Glutamatergic neuron (in vitro differentiated cells): ENCODE results near the gene ZCCHC24. TPM values are rescaled to one million over a fixed set of nuclear protein-coding genes. Genes with fewer than 3 reads are reported as not detected.

ENCODE experiments used
- DNase-seq: peaks from one replicate; pipeline ENCODE4 v3.0.0; 2022
- H3K27ac Mint-ChIP-seq: one replicate; pipeline ENCODE4 v1.8.0; 2020; ENCODE audit warnings: mild to moderate bottlenecking, mixed read lengths, inconsistent platforms; ENCODE audit not compliant: unreplicated experiment
- H3K27me3 Mint-ChIP-seq: one replicate; pipeline ENCODE4 v1.8.0; 2020; ENCODE audit warnings: mild to moderate bottlenecking, moderate library complexity, mixed read lengths, inconsistent platforms; ENCODE audit not compliant: unreplicated experiment
- H3K36me3 Mint-ChIP-seq: one replicate; pipeline ENCODE4 v1.8.0; 2020; ENCODE audit warnings: mild to moderate bottlenecking, mixed read lengths, inconsistent platforms; ENCODE audit not compliant: unreplicated experiment
- H3K4me1 Mint-ChIP-seq: one replicate; pipeline ENCODE4 v1.8.0; 2020; ENCODE audit warnings: mild to moderate bottlenecking, low read depth, mixed read lengths, inconsistent platforms; ENCODE audit not compliant: unreplicated experiment
- H3K4me3 Mint-ChIP-seq: one replicate; pipeline ENCODE4 v1.8.0; 2020; ENCODE audit warnings: mild to moderate bottlenecking, mixed read lengths, inconsistent platforms; ENCODE audit not compliant: unreplicated experiment
- H3K9me3 Mint-ChIP-seq: one replicate; pipeline ENCODE4 v1.8.0; 2020; ENCODE audit warnings: mild to moderate bottlenecking, moderate library complexity, mixed read lengths, inconsistent platforms; ENCODE audit not compliant: unreplicated experiment
- CTCF ChIP-seq: fragments of 200-600 bp; sonication (generic); IDR thresholded peaks from one replicate; pipeline ENCODE4 v1.5.0; 2021; ENCODE audit not compliant: partially characterized antibody, unreplicated experiment
- total RNA-seq: library from RNA; stranded (reverse); fragmentation: NEBNext Ultra II Directional; extraction: Animal tissue kit (Norgen Biotek cat#: 25700); gene quantifications from one replicate; pipeline ENCODE4 v1.2.1, GENCODE V29; 2021; ENCODE audit not compliant: unreplicated experiment

The ZCCHC24 gene
- total RNA-seq, 1 donor from 2014 or later: 3.0 TPM

GRCh38 chr10:79470096-79470495, 24.7 kb upstream of the ZCCHC24 start:
- Mint-ChIP-seq H3K4me3 (no peak overlapping the region), H3K27me3 (peaks cover 5% of the 10 kb centered on the region), H3K9me3 (no peaks in the 10 kb centered on the region), H3K4me1 (no peaks in the 10 kb centered on the region), H3K27ac (no peak overlapping the region), H3K36me3 (no peaks in the 10 kb centered on the region)
- no peak for TF ChIP-seq CTCF
- no peak for DNase-seq

GRCh38 chr10:79468841-79469585, 23.6 kb upstream of the ZCCHC24 start:
- no peaks in the 10 kb centered on the region for H3K36me3 Mint-ChIP-seq
- H3K9me3 Mint-ChIP-seq: peaks cover 2% of the 10 kb centered on the region
- no peak for TF ChIP-seq CTCF
- H3K4me1 Mint-ChIP-seq: peaks cover 4% of the 10 kb centered on the region
- no peak for DNase-seq
- H3K4me3 Mint-ChIP-seq: no peak overlapping the region
- H3K27ac Mint-ChIP-seq: no peak overlapping the region
- H3K27me3 Mint-ChIP-seq: peaks cover 4% of the 10 kb centered on the region

GRCh38 chr10:79468015-79468560, 22.7 kb upstream of the ZCCHC24 start:
- Mint-ChIP-seq H3K4me3 (no peak overlapping the region), H3K9me3 (peaks cover 2% of the 10 kb centered on the region)

GRCh38 chr10:79465341-79465740, 19.9 kb upstream of the ZCCHC24 start:
- Mint-ChIP-seq H3K4me1 (peaks cover 4% of the 10 kb centered on the region), H3K27ac (no peak overlapping the region), H3K9me3 (peaks cover 2% of the 10 kb centered on the region), H3K27me3 (peaks cover 2% of the 10 kb centered on the region), H3K36me3 (no peaks in the 10 kb centered on the region), H3K4me3 (no peak overlapping the region)
- no peak for TF ChIP-seq CTCF
- no peak for DNase-seq

More at GRCh38 chr10:79468015-79468560, 22.7 kb upstream of the ZCCHC24 start:
- no peak for DNase-seq
- no peak overlapping the region for H3K27ac Mint-ChIP-seq
- peaks cover 4% of the 10 kb centered on the region for H3K27me3 Mint-ChIP-seq
- H3K4me1 Mint-ChIP-seq: peaks cover 4% of the 10 kb centered on the region
- no peak for TF ChIP-seq CTCF
- no peaks in the 10 kb centered on the region for H3K36me3 Mint-ChIP-seq
